GM18505 (cell line): ENCODE data around the gene STRIP1.

Experiments used
- ATAC-seq: cut with Tn5 transposase; IDR thresholded peaks from one replicate; pipeline ENCODE4 v1.9.1; 2021; ENCODE audit not compliant: unreplicated experiment
- POLR2A ChIP-seq: IDR thresholded peaks from 4 replicates; pipeline ENCODE4 v1.6.1; 2011; ENCODE audit warnings: borderline replicate concordance; ENCODE audit not compliant: insufficient read depth, insufficient read length; ENCODE audit errors: extremely low read depth

STRIP1 gene

DNA sequence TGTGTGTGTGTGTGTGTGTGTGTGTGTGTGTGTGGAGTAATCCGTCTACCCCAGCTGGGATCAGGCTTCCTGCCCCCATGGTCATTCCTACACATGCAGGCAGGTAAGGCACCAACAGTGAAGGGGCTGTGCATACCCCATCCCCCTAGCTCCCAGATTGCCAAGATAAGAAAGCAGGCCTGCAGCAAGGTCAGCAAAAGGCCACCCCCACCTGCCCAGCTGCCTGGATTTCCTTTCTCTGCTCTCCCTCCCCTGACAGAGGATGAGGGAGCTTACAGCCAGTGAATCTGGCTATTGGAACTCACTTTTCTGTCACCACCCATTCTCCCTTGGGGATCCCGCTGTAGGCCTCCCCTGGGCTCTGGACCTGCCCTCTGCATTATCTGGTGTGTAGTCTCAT lies 28.2 kb downstream of the STRIP1 start:
- TF ChIP-seq POLR2A = no peak

DNA sequence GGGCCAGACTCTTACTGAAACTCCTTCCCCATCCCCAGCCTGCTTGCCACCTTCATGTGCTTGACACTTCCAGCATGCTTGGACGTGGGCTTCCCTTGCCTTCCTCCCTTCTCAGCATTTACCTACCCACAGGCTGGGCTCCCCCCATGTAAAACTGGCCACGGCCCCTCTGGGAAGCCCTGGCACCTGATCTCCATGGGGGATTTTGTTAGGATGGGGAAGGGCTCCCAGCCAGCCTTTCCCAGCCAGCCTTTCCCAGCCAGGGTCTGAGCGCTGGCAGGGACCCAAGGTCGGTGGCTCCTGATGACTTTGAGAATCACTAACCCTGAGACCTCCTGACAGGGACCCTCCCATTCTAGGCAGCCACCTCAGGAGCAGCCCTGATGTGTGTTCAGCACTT lies 29.4 kb downstream of the STRIP1 start:
- no peak for TF ChIP-seq POLR2A
- no peak for ATAC-seq

More for the DNA sequence above, 28.2 kb downstream of the STRIP1 start:
- no peak for ATAC-seq

DNA sequence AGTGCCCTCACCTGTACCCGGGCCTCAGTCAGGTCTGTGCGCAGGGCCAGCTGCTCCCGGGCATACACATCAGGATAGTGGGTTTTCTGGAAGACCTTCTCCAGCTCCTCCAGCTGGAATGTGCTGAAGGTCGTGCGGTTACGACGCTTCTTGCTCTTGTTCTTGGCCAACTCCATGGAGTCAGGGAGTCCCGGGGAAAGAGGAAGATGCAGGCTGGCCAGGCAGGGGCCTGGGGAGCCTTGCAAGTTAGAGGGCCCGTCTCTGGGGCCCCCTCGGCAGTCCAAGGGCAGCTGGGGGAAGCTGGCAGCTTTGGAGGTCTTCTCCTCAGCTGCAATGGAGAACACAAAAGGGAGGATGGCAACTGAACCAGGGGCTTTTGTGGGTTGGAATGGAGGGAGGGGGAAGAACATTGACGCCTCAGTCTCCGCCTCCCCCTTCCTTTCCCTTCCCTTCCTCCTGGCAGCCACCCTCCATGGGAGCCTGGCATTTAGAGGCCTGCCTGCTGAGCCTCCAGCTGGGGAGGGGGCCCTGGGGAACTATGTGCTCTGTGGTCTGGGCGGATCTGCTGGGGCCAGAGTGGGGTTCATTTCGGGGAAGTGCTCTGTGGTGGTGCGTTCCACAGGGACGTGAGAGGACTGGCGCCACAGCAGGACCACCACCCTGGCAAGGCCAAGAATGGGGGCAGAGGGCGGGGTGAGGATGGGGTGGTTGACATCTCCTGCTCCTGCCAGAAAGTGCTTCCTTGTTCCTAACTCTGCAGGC lies 30.3 kb downstream of the STRIP1 start:
- no peak for TF ChIP-seq POLR2A
- no peak for ATAC-seq

DNA sequence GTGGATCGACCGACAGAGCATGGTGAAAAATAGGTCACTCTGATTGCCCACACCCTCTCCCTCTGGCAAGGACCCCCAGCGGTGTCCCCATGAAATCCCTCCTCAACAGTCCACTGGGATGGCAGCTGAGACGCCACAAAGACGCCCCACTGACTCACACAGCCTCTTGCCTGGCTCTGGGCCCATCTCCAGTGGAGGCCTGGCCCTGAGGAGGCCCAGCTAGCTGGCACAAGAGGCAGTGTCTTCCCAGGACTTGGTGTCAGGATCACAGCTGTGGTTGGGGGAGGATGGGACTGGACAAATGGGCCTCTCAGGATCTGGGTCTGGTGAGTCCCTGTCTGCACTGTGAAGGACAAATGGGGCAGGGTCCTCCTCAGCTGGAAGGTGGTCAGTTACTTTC lies 31.4 kb downstream of the STRIP1 start:
- no peak for TF ChIP-seq POLR2A
- ATAC-seq = no peak

GRCh38 chr1:110067479-110067892 lies 33.1 kb downstream of the STRIP1 start:
- ATAC-seq = no peak
- TF ChIP-seq POLR2A = no peak

- no peak for ATAC-seq
- TF ChIP-seq POLR2A = no peak
Observed at GRCh38 chr1:110067893-110068645, 33.6 kb downstream of the STRIP1 start.

DNA sequence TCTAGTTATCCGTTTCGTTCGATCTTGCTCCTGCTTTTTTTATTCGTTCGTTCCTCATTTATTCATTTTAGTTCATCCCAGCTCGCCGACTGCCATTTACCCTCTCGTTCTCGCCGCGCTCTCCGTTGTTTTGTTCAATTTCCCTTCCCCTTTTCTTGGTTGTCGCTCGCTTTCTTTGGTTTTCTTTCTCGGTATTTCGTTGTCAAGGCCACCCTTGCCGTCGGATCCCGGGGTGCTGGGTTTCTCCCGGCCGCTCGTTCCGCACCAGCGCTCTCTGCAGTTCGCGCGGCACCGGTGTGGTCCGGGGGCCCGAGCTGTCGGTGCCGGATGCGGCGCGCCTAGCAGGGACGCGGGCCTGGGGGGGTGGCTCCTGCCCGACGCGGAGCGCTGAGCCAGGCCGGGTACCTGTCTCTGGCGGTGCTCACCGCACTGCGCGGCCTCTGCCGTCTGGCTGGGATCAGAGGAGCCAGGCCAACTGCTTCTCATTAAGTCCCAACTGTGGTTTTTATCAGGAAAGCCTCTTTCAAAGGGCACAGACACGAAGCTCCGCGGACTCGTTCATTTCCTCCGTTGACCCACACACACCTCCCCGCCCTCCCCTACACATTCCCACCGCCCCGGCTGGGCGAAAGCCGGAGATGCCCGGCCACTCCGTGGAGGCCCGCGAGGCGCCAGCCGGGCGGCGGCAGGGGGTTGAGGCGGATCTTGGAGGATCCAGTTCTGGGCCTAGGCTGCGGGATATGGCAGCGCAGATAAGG lies 34.4 kb downstream of the STRIP1 start:
- ATAC-seq = no peak
- TF ChIP-seq POLR2A = no peak

- no peak for TF ChIP-seq POLR2A
Observed at GRCh38 chr1:110069404-110070281, 35.2 kb downstream of the STRIP1 start.

DNA sequence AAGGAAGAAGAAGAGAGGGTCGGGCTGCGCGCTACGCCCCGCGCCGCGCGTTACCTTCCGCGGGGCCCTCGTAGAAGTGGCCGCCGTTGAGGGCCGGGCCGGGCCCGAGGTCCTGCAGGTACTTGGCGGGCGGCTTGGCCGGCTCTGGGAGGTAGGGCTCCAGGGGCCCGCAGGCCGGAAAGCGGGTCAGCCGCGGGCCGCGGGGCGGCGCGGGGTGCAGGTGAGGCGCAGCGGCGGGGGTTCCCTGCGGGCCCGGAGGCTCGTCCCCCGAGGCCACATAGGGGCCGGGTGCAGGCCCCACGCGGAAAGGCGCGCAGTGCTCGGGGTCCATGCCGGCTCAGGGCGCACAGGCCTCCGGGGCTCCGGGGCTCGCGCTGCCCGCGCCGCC lies 35.9 kb downstream of the STRIP1 start:
- no peak for ATAC-seq

More at GRCh38 chr1:110069404-110070281, 35.2 kb downstream of the STRIP1 start:
- ATAC-seq = no peak

DNA sequence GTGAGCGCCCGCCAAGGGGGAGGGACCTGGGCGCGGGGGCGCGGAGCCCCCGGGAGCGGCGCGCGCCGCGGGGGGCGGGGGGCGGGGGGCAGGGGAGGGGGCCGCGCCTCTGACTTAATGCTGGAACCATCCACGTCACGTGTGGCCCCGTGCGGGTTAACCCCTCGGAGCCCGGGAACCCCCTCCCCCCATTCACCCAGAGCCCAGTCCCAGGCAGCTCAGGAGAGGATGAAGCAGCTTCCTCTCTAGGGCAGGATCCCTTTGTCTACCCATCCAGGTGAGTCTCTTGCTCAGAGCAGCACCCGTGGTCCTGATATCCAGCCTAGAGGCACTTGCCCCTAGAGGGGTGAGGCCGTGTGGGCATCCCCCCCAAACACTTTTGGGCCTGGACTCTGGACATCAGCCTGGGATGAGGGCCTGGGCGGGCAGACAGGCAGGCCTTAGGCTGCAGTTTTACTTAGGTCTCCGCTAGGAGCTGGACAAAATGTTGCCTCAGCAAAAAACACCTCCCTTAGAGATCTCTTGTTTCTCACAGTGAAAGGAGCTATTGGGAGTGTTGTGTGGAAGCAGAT lies 36.3 kb downstream of the STRIP1 start, which contains the start of gene ALX3:
TSS of gene ALX3 (minus strand) at position 2 of the 572 bp plus-strand sequence. CDS start 60 bp downstream, outside the sequence.
- TF ChIP-seq POLR2A = no peak
- no peak for ATAC-seq

More for the DNA sequence above, 35.9 kb downstream of the STRIP1 start:
- no peak for TF ChIP-seq POLR2A

- TF ChIP-seq POLR2A = no peak
- no peak for ATAC-seq
Observed at GRCh38 chr1:110074166-110074565, 39.7 kb downstream of the STRIP1 start.
